ENCODE measurements around the gene ARTN. TPM values are rescaled to one million over a fixed set of nuclear protein-coding genes. Genes with fewer than 3 reads are reported as not detected.

ARTN gene
- total RNA-seq, 1 experiment from 2014 or later = 36.0 TPM

- Histone ChIP-seq H2AFZ (ENCODE audit: low read length) (peak overlapping the region; percentile 61; the same call in 1 of the 2 replicates), H3K36me3 (ENCODE audit: low read depth, low read length) (peaks cover 25% of the 10 kb centered on the region), H3K4me3 (ENCODE audit: low read length) (peak overlapping the region; percentile 35; the same call in 1 of the 2 replicates), H3K9me2 (replicated peaks; ENCODE audit: low read length) (no peaks in the 10 kb centered on the region), H4K20me1 (ENCODE audit: low read length) (no peaks in the 10 kb centered on the region), H3K27me3 (ENCODE audit: low read length) (no peaks in the 10 kb centered on the region), H3F3A (ENCODE audit: low read length, unreplicated experiment) (no peaks in the 10 kb centered on the region), H3K9me3 (ENCODE audit: low read length) (no peaks in the 10 kb centered on the region), H3K4me1 (ENCODE audit: insufficient read depth, low read length) (peaks cover 18% of the 10 kb centered on the region), H3K9ac (ENCODE audit: low read length) (no peak overlapping the region), H3K79me2 (ENCODE audit: low read length) (peaks cover 20% of the 10 kb centered on the region), H3K27ac (ENCODE audit: low read length) (no peak overlapping the region), H3K4me2 (ENCODE audit: low read length) (peak overlapping the region; percentile 66)
- no peak for DNase-seq
- no peak for ATAC-seq
- BruUV-seq (replicated peaks) = no TSS peak
- intact Hi-C loops (cut with micrococcal nuclease) = loop anchor here (2.0 kb wide), 1 partner anchor 23 kb away; the partner anchor contains the start of gene IPO13
- no peak for TF ChIP-seq CTCF (conservative IDR thresholded peaks at IDR 0.05; ENCODE audit: low read depth, low read length)
- TF ChIP-seq EZH2phosphoT487 (IDR thresholded peaks at IDR 0.05; ENCODE audit: borderline replicate concordance, low read length) = no peak
- TF ChIP-seq EZH2 (IDR thresholded peaks at IDR 0.05; ENCODE audit: low read length, unreplicated experiment) = no peak
- ChIA-PET POLR2A (ENCODE audit: unreplicated experiment) (no interaction called here), CTCF (interaction anchor here (1.0 to 1.5 kb wide), 2 partner anchors 34 to 206 kb away, joined by 3 read pairs; no protein-coding TSS in a partner anchor)
These were observed 35.8 kb downstream of the ARTN start for GRCh38 chr1:43969416-43969745.

GRCh38 chr1:43969746-43970466 lies 36.3 kb downstream of the ARTN start, which contains the start of gene DPH2:
DPH2 (plus strand) TSS chr1:43970010; CDS start chr1:43970176, 166 bp downstream.
- ATAC-seq (peak; percentile 90), DNase-seq (peak; percentile 97)
- TF ChIP-seq EZH2phosphoT487 (IDR thresholded peaks at IDR 0.05; ENCODE audit: borderline replicate concordance, low read length) = no peak
- peak; percentile 35; the same call in 1 of the 2 replicates for TF ChIP-seq CTCF (conservative IDR thresholded peaks at IDR 0.05; ENCODE audit: low read depth, low read length)
- no peaks in the 10 kb centered on the region for H4K20me1 ChIP-seq (ENCODE audit: low read length)
- H3K9me3 ChIP-seq (ENCODE audit: low read length) = no peaks in the 10 kb centered on the region
- peak within 1 kb of the TSS; percentile 92 for H3K9ac ChIP-seq (ENCODE audit: low read length)
- peak within 1 kb of the TSS; percentile 80 for H2AFZ ChIP-seq (ENCODE audit: low read length)
- peak within 1 kb of the TSS; percentile 23 for H3K27ac ChIP-seq (ENCODE audit: low read length)
- H3K4me1 ChIP-seq (ENCODE audit: insufficient read depth, low read length) = peaks cover 18% of the 10 kb centered on the region
- ChIA-PET CTCF (interaction anchor here (1.0 to 1.5 kb wide), 2 partner anchors 35 to 207 kb away, joined by 3 read pairs; no protein-coding TSS in a partner anchor), POLR2A (ENCODE audit: unreplicated experiment) (interaction anchor here (0.5 to 1.2 kb wide), 2 partner anchors 41 to 767 kb away, joined by 3 to 7 read pairs; no protein-coding TSS in a partner anchor)
- intact Hi-C loops (cut with micrococcal nuclease) = loop anchor here (2.0 kb wide), 1 partner anchor 23 kb away; the partner anchor contains the start of gene IPO13
- H3K9me2 ChIP-seq (replicated peaks; ENCODE audit: low read length) = no peaks in the 10 kb centered on the region
- BruUV-seq (replicated peaks) = TSS peak; percentile 60
- no peaks in the 10 kb centered on the region for H3K27me3 ChIP-seq (ENCODE audit: low read length)
- peak within 1 kb of the TSS; percentile 88 for H3K4me2 ChIP-seq (ENCODE audit: low read length)
- peak within 1 kb of the TSS; percentile 99 for H3K4me3 ChIP-seq (ENCODE audit: low read length)
- H3F3A ChIP-seq (ENCODE audit: low read length, unreplicated experiment) = no peaks in the 10 kb centered on the region
- peaks cover 25% of the 10 kb centered on the region for H3K36me3 ChIP-seq (ENCODE audit: low read depth, low read length)
- peaks cover 21% of the 10 kb centered on the region for H3K79me2 ChIP-seq (ENCODE audit: low read length)

Measured in PC-3 (cell line).